WTC11 (cell line): ENCODE measurements around the gene TSPAN32.

Experiments used
- ESRRA ChIP-seq: sonication (generic); formaldehyde crosslinking; IDR thresholded peaks from 2 replicates; pipeline ENCODE4 v1.8.1; 2022; ENCODE audit warnings: mild to moderate bottlenecking, missing genetic modification reagents, borderline replicate concordance
- TF ChIP-seq, protein P1 (sequence below): fragments of 200-600 bp; IDR thresholded peaks from 2 replicates; pipeline ENCODE4 v1.8.0; 2022; ENCODE audit warnings: antibody characterized with exemption

DNA sequence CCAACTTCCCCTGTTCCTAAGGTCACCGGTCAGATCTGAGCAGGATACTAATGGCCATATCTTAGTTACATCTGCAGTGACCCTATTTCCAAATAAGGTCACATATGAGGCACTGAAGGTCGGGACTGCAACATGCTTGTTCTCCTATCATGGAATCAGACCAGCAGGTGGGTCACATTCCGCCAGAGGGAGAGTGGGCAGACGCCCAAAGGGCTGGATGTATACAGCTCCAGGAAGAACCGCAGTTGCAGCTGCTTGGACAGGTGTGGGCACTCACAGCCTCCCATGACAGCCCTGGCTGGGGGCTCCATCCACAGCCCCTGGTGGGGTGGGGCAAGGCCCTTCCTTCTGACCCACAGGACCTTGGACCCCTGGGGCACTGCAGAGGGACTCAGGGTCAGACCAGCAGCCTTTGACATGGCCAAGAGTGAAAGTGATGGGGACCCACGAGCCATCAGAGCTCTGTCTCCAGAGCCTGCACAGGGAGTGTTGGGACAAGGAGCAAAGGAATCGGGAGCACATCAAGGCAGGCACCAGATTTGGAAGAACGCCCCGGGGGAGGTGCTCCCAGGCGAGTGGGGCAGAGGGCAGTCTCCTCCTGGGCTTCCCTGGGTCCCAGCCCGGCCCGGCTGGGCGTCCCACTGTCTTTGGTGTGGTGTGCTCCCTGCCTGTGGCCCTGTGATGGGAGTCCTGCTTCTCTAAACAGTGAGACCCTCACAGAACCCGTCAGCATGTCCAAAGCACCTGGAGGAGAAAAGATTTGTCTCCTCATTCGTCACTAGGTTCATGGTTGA lies 62.0 kb downstream of the TSPAN32 start:
- TF ChIP-seq, protein P1, sequence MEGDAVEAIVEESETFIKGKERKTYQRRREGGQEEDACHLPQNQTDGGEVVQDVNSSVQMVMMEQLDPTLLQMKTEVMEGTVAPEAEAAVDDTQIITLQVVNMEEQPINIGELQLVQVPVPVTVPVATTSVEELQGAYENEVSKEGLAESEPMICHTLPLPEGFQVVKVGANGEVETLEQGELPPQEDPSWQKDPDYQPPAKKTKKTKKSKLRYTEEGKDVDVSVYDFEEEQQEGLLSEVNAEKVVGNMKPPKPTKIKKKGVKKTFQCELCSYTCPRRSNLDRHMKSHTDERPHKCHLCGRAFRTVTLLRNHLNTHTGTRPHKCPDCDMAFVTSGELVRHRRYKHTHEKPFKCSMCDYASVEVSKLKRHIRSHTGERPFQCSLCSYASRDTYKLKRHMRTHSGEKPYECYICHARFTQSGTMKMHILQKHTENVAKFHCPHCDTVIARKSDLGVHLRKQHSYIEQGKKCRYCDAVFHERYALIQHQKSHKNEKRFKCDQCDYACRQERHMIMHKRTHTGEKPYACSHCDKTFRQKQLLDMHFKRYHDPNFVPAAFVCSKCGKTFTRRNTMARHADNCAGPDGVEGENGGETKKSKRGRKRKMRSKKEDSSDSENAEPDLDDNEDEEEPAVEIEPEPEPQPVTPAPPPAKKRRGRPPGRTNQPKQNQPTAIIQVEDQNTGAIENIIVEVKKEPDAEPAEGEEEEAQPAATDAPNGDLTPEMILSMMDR, result no peak
- no peak for TF ChIP-seq ESRRA (CRISPR knock-in tag)
